Skin epidermis (tissue), 12 donors: ENCODE measurements around the gene TANC1.

Source experiments
- H3K27ac ChIP-seq, 21 experiments: fragments of 200-600 bp; sonication (generic) in 11 of 21; one replicate each; pipeline ENCODE4 v1.5.0; 2020; ENCODE audit warnings: mild to moderate bottlenecking in 3 of 21, inconsistent platforms in 2 of 21, moderate library complexity in 2 of 21
- H3K4me3 ChIP-seq, 7 experiments: fragments of 200-600 bp; sonication (generic) in 2 of 7; one replicate each; pipeline ENCODE4 v1.5.0; 2020; ENCODE audit warnings: inconsistent platforms in 2 of 7, mild to moderate bottlenecking in 2 of 7, moderate library complexity in 1 of 7

The TANC1 gene

GRCh38 chr2:158958365-158958764, 10.1 kb upstream of the TANC1 start:
- H3K4me3 ChIP-seq, result no peak overlapping the region

DNA sequence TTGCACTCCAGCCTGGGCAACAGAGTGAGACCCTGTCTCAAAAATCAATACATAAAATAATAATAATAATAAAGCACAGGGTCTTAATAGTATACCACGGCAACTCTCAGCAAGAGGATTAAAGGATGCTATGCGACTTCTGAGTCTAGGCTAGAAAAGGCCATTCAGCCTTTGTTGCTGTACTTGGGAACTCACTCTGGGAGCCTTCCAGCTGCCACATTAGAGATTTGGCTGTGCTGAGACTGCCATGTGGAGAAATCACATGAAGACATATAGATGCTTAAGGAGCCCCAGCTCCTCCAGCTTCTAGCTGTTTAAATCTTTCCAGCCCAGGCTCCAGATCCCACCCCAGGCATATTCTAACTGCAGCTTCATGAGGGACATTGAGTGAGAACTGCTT, 8.2 kb upstream of the TANC1 start:
- no peak overlapping the region for H3K4me3 ChIP-seq

More at GRCh38 chr2:158958365-158958764, 10.1 kb upstream of the TANC1 start:
- no peak overlapping the region for H3K27ac ChIP-seq

GRCh38 chr2:158962074-158962473, 6.4 kb upstream of the TANC1 start:
- Histone ChIP-seq H3K27ac (no peak overlapping the region), H3K4me3 (no peak overlapping the region)

More for the DNA sequence above, 8.2 kb upstream of the TANC1 start:
- no peak overlapping the region for H3K27ac ChIP-seq

DNA sequence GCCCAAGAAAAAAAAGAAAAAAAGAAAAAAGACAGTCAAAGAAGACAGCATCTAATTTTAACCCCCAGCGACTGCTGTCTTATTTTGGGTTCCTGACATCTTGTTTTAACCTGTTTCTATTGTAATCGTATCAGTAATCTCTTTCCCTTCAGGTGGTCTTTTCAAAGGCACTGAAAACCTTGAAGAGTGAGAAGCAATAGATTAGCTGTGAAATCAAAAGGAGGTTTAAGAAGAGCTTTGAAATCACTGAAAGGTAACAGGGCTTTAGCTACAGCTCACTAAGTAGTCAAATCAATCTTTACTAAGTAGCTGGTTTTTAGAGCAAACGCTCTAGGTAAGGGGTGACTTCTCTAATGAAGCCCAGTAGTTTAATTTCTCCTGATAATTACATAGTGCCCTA, 5.4 kb upstream of the TANC1 start:
- H3K27ac ChIP-seq, result no peak overlapping the region

GRCh38 chr2:158965107-158965506, 3.3 kb upstream of the TANC1 start:
- H3K27ac ChIP-seq, result no peak overlapping the region

More for the DNA sequence above, 5.4 kb upstream of the TANC1 start:
- H3K4me3 ChIP-seq, result no peak overlapping the region

GRCh38 chr2:158965641-158966040, 2.8 kb upstream of the TANC1 start:
- H3K27ac ChIP-seq, result no peak overlapping the region

More at GRCh38 chr2:158965107-158965506, 3.3 kb upstream of the TANC1 start:
- H3K4me3 ChIP-seq, result no peak overlapping the region

GRCh38 chr2:158966312-158966711, 2.1 kb upstream of the TANC1 start:
- Histone ChIP-seq H3K27ac (peak overlapping the region in 3 of 21 experiments; percentile 30 to 92 (median 30)), H3K4me3 (no peak overlapping the region)

More at GRCh38 chr2:158965641-158966040, 2.8 kb upstream of the TANC1 start:
- no peak overlapping the region for H3K4me3 ChIP-seq

DNA sequence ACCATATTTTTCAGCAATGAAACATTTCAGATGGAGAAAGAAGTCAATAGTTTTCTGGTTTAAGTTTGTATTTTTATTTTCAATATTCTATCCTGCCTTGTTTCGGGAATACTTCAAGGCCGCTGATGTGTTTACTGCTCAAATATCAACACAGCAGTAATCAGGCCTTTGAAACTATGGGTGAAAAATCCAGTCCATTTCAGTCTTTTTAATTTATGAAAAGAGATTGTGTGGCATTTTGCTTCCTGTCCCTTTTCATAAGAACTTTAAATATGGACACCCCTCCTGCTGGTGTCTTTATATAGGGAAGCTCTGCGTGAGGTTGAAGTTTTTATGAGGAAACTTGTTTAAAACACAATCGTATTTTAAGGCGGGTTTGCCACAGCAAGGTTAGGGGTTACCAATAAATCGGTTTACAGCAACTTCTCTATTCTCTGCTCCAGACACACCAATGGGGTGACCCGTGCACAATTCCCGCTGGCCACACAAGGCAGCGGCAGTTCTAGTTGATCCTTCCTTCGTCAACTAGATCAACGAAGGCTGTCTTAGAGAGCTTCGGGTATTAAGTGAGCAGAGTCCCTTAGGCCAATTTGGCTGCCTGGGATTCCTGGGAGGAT, 1.2 kb upstream of the TANC1 start:
- Histone ChIP-seq H3K27ac (peak overlapping the region in 20 of 21 experiments; percentile 69 to 96 (median 89)), H3K4me3 (peak overlapping the region in 6 of 7 experiments; percentile 62 to 83 (median 71))

DNA sequence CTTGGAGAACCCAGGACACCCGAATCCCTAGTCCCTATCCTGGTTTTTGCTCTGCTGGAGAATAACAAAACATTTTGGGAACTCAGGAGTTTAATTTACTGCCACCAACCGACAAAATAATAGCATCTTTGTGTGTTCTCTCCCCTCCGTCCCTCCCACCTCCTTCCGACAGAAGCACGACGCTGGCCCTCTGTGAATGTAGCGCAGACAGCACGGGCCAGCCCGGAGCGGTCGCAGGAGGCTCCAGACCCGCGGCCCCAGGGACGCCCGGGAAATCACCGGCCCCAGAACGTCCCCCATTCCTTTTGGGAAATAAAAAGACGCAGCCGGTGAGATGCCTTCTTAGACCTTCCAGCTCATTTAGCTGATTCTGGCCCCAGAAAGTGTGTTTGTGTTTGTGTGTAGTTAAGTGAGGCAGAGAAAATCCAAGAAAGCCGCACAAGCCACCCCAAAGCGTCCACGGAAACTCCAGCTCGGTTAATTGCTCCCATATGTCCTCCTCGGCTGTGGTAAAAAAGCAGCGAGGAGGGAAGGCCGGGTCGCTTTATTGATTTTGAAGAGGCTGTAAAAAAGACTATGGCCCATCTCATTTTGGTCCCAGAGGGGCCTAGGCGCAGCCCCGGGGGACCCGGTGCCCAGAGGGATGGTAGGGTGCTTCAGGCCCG, 577 bp upstream of the TANC1 start:
- Histone ChIP-seq H3K27ac (peak overlapping the region; percentile 69 to 96 (median 89)), H3K4me3 (peak overlapping the region; percentile 61 to 83 (median 71))

DNA sequence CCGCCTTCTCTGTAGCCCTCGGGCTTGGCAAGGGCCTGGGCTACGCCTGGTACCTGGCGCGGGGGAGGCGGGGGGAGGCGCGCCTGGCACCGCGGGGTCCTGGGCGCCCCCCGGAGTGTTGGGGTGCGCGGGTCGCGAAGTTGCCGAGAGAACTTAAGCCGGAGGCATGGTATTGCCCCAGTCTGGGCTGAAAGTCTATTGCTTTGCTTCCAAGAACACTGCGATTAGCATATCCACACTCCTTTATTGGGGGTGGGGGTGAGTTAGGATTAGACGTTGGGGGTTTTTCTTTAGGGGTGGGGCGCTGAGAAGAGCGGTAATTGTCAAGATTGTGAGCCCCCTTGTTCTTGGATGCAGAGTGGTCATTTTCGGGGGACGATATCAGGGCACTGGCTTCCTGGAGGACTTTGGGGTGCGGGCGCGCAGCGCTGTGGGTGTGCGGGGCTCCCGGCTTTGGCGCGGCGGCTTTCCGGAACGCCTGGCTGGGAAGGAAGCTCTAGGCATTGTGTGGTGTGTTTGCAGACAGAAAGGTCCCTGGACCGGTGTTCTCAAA, 798 bp downstream of the TANC1 start:
- H3K27ac ChIP-seq, result peak overlapping the region; percentile 52 to 96 (median 89)
- H3K4me3 ChIP-seq, result peak overlapping the region; percentile 61 to 83 (median 71)

DNA sequence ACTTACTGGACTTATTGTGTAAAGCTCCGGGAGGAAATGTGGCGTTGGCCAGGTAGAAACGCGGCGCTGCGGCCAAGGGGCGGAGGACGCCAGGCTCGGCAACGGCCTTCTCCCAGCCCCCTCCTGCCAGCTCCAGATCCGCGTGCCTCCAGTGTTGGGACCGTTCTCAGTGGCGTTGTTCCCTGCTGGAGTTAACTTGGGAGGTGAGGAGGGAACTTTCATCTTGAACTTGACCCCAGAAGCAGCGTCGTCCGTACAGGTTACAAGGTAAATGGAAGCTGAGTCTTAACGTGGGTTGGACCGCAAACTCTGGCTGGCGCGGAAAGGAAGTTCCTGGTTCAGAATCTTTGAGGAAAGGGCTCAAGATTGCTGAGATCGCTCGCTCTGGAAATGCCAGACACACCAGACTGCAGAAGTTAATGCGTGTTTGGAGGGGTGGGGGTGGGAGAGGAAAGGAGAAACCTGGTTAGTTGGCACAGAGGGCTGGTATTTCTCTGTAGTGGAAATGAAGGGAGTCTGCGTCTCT, 1.3 kb downstream of the TANC1 start:
- Histone ChIP-seq H3K27ac (peak overlapping the region; percentile 12 to 96 (median 89)), H3K4me3 (peak overlapping the region; percentile 61 to 83 (median 71))

GRCh38 chr2:158970241-158970751, 1.9 kb downstream of the TANC1 start:
- peak overlapping the region; percentile 61 to 83 (median 71) for H3K4me3 ChIP-seq
- H3K27ac ChIP-seq, result peak overlapping the region in 17 of 21 experiments; percentile 81 to 96 (median 90)

GRCh38 chr2:158973116-158973956, 4.9 kb downstream of the TANC1 start:
- H3K27ac ChIP-seq, result peak overlapping the region in 1 of 21 experiments; percentile 44

DNA sequence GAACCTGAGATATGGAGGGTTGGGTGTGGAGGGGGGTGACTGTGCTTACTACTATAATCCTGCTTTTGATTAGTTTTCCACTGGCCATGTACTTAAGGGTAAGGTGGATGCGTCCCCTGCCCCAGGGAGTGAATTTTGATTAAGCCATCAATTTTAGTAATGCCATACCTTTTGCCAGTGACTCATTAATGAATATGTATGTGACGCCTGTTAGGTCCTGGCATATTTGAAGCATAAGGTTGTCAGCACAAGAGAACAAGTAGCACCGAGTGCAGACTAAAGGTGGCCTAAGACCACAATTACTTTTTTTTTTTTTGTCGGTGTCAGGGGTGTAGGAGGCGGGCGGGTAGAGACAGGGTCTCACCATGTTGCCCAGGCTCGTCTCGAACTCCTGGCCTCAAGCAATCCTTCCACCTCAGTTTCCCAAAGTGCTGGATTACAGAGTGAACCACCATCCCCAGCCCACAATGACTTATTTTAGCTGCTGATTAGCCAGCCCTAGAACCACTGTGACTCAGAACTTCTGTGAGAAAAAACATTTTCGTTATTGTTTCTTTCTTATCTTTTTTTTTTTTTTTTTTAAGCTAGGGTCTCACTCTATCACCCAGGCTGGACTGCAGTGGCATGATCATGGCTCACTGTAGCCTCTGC, 7.0 kb downstream of the TANC1 start:
- Histone ChIP-seq H3K4me3 (no peak overlapping the region), H3K27ac (no peak overlapping the region)

More at GRCh38 chr2:158973116-158973956, 4.9 kb downstream of the TANC1 start:
- no peak overlapping the region for H3K4me3 ChIP-seq

DNA sequence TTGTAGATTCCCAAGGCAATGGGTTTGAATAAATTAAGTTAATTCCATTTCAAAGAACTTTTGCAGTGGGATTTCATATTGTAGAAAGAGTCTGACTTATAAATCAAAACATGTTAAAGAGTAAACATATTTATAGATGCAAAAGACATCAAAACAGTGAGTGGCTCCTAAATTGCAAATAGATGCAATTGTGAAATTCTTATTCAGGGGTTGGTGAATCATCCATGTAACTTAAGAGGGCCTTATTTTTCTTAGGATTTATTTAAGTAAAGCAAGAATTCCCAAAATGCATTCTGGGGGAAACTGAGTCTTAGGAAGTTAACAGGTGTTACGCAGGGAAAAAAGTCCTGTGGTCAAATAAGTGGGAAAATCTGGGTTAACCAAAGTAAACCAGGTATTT, 11.3 kb downstream of the TANC1 start:
- H3K4me3 ChIP-seq, result no peak overlapping the region
- no peak overlapping the region for H3K27ac ChIP-seq

DNA sequence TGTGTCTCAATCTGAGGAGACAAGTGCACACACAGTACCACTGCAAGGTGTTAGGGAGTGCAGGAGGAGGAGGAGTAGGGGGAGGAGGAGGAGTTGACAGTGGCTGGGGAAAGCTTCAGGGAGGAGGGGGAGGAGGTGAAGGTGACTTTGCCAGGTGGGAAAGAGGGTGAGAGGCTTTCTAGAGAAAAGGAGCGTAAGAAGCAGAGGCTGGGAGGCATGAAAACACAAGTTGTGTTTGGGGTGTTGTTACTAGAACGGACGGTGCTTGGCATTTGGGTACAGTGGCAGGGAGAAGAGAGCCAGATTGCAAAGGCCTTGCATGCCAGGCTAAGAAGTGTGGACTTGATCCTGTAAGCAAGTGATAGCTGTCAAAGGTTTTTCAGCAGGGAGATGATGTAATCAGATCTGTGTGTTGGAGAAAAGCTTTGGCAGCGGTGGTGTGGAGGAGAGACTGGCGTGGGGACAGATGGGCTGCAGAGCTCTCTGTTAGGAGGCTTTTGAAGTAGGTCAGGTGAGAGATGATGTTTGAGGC, 16.2 kb downstream of the TANC1 start:
- no peak overlapping the region for H3K4me3 ChIP-seq
- H3K27ac ChIP-seq, result no peak overlapping the region

DNA sequence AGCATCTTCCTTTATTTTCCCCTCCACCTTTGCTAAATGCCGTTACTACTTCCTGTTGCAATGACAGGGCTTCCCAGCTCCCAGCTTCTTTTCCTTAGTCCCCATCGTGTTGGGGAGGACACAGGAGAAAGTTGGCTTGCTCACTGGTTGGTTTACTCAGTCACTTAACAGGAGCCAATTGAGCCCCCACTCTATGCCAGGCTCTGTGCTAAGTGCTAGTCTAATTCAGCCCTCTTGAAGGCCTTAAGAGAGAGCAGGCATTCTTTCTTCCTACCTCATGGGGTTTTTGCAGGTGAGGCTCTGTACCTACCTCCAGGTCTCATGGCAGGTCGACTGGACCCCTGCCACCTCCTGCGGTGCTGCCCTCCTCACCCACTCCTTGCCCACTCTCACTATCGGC, 20.1 kb downstream of the TANC1 start:
- H3K4me3 ChIP-seq, result no peak overlapping the region
- H3K27ac ChIP-seq, result no peak overlapping the region

DNA sequence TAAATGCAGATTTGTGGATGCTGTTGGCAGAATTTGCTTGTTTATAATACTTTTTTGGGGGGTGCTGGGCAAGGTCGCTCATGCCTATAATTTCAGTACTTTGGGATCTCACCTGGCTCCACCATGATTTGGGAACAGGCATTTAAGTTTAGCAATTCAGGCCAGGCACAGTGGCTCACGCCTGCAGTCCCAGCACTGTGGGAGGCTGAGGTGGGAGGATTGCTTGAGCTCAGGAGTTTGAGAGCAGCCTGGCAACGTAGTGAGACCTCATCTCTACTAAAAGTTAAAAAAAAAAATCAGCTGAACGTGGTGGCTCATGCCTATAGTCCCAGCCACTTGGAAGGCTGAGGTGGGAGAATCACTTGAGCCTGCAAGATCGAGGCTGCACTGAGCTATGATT, 20.7 kb downstream of the TANC1 start:
- no peak overlapping the region for H3K4me3 ChIP-seq
- no peak overlapping the region for H3K27ac ChIP-seq
